ENCODE results near the gene DPH7. TPM values are rescaled to one million over a fixed set of nuclear protein-coding genes. Genes with fewer than 3 reads are reported as not detected.
"Not testable (repeated sequence)": the region's sequence is repeated elsewhere in the genome, so short reads cannot be mapped to it uniquely, and the experiment has no call there.

Gene DPH7
- polyA plus RNA-seq, 4 donors, result 35.4 to 48.2 (median 45.3) TPM

DNA sequence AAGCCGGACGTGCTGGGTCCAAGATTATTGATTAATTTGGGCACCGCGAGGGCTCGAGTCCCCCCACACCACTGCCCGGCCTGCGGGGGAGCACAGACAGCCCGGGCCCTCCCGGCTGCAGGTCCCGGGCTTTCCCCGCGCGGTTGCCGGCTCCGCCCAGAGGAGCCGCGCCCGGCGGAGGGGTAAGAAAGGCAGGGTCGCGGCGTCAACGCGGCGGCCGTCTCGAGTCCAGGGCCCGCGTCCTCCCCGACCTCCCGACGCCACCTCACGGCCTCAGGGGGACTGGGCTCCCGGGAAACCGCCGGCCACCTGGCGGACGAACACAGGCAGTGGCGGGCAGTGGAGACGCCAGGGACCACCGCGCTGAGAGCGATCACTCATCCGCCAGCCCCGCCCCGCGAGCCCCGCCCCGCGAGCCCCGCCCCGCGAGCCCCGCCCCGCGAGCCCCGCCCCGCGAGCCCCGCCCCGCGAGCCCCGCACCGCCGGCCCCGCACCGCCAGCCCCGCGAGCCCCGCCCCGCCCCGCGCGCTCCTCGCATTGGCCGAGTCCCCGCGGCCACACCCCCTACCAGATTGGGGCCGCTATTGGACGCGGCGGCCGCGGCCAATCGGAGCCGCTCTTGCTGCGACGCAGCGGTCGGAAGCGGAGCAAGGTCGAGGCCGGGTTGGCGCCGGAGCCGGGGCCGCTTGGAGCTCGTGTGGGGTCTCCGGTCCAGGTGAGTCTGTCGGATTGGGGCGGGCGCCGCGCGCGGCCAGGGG, 27.3 kb downstream of the DPH7 start, which contains the start of gene MRPL41:
Gene MRPL41, plus strand, starts transcription at position 616 of the 758 bp plus-strand sequence. CDS start 203 bp downstream, outside the sequence.
- peak; percentile 58 to 73 (median 72) for DNase-seq (ENCODE audit: low read depth in 4 of 4, low spot score in 3 of 4)

DNA sequence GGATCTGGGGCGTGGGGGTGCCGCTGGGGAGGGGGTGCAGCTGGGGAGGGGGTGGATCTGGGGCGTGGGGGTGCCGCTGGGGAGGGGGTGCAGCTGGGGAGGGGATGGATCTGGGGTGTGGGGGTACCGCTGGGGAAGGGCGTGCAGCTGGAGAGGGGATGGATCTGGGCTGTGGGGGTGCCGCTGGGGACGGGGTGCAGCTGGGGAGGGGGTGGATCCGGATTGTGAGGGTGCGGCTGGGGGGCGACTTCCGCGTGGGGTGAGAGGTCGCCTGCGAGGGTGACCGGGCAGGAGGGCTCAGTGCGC, 27.8 kb downstream of the DPH7 start:
- not testable (repeated sequence) for DNase-seq (ENCODE audit: low read depth in 4 of 4, low spot score in 3 of 4)

DNA sequence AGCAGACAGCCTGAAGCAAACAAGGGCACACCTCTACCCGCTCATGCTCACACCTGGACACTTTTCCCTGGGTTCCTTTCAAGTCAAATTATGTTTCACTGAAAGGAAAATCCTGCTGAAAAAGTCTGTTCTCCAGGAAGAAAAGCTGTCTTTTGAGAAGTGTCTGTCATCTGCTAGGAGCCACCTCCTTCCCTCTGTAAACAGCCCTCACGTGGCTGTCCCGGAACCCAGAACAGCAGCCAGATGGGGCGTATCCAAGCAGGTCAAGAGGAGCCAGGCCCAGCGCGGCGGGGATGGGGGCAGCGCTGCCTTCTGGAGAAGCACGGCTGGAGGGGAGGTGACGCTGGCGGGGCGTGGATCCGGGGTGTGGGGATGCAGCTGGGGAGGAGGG, 28.5 kb downstream of the DPH7 start, which contains the start of gene PNPLA7:
Gene PNPLA7, minus strand, starts transcription at position 172 of the 391 bp plus-strand sequence. CDS start 205 bp downstream, outside the sequence.
- peak; percentile 56 to 77 (median 76) for DNase-seq (ENCODE audit: low read depth in 4 of 4, low spot score in 3 of 4)

DNA sequence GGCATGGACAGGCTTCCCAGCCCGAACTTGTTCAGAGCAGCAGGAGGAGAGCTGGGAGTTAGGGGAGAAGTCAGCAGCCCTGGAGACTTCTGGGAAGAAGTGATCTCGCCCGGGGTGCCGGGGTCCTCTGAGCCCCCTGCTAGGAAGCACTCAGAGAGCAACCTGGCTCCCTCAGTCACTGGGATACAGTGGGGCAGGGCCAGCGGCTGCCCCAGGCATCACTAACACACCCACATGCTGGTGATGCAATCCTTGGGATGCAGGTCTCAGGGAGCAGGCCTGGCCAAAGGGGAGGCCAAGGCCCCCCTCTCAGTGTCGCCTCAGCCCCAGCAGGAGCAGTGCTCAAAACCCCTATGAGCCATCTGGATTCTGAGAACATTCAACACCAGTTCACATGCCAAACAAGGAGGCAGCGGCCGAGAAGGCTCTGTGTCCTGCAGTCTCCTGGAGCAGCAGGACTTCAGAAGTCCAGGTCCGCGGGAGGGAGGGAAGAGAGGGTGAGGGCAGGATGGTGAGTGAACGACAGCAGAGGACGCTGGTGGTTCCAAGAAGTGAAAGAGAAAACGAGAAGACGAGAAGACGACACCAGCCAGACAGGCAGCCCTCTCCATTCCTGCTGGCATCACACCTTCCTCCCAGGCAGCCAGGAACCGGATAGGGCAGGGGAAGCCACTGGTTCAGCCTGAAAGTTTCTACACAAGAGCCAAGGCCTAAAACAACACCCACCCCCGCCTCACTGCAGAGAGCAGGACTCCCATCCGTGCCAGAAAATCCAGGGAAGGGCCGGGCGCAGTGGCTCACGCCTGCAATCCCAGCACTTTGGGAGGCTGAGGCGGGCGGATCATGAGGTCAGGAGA, 30.8 kb downstream of the DPH7 start:
- no peak for DNase-seq (ENCODE audit: low read depth in 4 of 4, low spot score in 3 of 4)

DNA sequence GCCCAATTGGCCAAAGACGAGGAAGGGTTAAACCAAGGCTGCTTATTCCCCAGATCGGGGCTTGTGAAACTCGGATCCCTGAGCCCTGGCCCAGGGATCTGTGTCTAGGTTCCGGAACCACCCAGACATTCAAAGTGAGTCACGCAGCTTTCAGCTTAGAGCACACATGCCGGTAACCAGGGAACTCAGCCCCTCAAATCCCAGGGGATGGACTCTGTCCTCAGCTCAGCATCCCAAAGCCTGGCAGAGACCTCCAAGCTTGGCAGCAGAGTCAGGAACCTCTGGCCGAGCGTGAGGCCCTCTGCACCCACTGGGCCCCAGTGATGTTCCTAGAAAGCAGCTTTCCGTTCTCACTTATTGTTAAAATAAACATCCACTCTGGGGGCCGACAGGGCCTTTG, 33.6 kb downstream of the DPH7 start:
- no peak for DNase-seq (ENCODE audit: low read depth in 4 of 4, low spot score in 3 of 4)

DNA sequence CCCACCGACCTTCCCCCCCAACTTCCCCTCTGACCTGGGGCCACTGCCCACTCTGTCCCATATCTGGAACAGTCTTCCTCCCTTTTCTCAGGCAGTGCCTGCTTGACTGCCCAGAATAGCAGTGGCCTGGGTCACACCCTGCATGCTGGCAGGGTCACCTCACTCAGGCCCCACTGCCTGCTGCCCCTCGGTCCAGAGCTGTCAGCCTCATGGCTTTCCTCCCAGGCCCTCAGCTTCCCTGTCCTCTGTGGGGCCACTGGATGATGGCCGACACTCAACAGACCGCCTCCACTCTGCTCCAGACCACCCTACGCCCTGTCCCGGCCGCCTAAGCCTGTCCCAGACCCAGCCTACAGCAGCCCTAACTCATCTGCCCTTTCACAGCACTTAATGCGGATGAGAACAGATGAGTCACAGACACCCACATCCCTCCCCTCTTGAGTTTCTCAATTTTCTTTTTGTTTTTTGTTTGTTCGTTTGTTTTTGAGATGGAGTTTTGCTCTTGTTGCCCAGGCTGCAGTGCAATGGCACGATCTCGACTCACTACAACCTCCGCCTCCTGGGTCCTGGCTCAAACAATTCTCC, 34.5 kb downstream of the DPH7 start:
- DNase-seq (ENCODE audit: low read depth in 4 of 4, low spot score in 3 of 4), result no peak

DNA sequence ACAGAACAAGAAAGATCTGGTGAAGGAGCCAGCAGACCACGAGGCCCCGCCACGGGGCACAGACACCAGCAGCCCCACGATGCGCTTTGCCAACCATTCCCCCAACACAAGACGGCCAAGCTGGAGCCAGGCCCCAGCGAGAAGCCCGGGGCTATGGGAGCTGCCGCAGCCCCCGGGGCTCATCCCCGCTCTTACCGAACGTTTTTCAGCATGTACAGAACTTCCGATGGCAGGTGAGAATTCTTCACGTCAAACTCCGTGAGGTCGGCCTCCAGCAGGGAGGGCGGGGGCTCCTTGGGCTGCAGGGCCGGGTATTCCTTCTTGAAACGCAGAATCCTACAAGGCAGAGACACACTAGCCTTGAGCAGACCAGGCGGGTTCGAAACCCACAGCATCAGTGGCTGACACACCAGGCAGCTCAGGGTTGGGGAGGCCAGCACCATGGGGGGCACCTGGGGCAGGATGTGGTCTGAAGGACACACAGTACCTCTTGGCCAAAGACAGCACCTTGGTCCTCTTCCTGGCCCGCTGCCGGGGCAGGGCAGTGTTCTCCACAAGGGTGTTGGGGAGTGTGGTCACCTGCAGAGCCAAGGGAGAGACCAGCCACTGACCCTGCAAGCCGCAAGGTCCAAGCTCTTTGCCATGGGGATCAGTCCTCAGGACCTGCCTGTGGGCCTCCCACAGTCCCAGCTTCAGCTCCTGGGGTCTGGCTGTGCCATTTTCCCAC, 35.3 kb downstream of the DPH7 start:
- DNase-seq (ENCODE audit: low read depth in 4 of 4, low spot score in 3 of 4), result no peak

DNA sequence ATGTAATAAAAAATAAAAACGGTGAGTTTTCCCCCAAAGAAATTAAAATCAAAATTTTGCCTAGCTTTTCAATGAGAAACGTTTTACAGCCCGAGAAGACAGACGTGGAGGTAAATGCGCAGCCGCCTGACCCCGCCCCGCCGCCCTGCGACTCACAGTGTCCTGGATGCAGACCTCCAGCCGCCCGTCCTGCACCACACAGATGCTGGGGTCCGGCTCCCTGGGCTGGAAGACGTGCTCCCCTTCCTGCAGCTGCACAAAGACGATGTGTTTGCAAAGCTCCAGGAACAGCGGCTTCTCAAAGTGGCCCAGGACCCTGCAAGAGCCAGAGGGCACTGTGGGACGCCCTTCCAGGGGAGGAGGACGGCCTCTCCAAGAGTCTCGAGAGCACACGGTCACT, 36.2 kb downstream of the DPH7 start:
- no peak for DNase-seq (ENCODE audit: low read depth in 4 of 4, low spot score in 3 of 4)

DNA sequence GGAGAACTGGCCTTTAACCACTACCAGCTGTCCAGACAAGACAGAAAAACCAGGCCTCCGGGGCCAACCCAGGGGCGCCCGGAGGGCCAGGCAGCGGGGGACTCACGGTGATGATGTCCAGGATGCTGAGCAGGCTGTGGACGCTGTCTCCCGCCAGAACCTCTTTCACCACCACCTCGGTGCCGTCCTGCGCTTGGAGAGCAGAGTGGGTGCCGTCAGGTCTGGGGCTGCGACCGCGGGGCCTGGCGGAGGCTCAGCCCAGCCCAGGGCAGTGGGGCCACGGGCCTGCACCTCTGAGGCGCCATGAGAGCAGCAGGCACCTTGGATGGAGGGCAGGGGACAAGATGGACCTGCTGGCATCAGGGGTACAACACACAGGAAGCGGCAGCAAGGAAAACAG, 38.2 kb downstream of the DPH7 start:
- no peak for DNase-seq (ENCODE audit: low read depth in 4 of 4, low spot score in 3 of 4)

DNA sequence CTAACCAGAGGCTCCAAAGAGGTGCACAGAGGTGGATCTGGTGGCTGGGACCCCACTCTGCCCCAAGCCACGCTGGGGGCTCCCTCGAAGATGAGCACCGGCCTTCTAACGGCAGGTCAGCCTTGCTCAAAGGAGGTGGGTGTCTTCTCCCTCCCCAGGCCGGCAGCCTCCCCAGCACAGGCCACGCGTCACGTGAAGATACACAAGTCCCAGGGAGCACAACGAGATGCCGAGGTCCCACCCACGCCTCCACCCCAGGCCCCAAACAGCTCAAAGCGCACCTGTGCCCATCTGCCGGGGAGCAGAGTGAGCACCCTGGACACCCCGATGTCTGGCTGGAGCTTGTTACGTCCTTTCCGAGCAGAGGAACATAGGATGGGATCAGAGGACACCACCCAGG, 40.7 kb downstream of the DPH7 start:
- DNase-seq (ENCODE audit: low read depth in 4 of 4, low spot score in 3 of 4), result no peak

DNA sequence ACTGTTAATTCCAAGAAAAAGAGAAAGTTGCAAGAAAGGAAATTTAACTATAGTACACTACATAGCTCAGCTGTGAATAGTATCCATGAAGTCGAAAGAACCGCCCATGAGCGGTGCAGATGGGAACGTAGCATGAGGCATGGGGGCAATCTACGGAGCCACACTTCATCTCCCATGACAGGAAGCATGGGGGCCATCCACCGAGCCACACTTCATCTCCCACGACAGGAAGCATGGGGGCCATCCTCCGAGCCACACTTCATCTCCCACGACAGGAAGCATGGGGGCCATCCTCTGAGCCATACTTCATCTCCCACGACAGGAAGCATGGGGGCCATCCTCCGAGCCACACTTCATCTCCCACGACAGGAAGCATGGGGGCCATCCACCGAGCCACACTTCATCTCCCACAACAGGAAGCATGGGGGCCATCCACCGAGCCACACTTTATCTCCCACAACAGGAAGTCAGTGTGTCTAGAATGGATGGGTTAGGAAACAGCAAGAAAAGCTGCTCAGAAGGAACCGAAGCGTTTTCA, 42.1 kb downstream of the DPH7 start:
- DNase-seq (ENCODE audit: low read depth in 4 of 4, low spot score in 3 of 4), result not testable (repeated sequence)

DNA sequence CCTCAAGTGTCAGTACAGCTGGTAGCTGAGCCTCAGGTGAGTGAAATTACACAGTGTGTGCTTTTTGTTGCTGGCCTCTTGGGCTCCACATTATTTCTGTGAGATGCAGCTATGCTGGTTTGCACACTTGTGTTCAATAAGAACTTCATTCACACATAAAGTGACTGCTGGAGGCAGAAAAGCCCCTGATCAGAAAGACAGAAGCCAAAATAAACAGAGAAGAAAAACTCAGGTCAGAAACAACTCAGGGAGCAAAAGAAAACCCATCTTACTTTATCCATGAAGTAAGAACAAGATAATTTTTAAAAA, 43.7 kb downstream of the DPH7 start:
- no peak for DNase-seq (ENCODE audit: low read depth in 4 of 4, low spot score in 3 of 4)

DNA sequence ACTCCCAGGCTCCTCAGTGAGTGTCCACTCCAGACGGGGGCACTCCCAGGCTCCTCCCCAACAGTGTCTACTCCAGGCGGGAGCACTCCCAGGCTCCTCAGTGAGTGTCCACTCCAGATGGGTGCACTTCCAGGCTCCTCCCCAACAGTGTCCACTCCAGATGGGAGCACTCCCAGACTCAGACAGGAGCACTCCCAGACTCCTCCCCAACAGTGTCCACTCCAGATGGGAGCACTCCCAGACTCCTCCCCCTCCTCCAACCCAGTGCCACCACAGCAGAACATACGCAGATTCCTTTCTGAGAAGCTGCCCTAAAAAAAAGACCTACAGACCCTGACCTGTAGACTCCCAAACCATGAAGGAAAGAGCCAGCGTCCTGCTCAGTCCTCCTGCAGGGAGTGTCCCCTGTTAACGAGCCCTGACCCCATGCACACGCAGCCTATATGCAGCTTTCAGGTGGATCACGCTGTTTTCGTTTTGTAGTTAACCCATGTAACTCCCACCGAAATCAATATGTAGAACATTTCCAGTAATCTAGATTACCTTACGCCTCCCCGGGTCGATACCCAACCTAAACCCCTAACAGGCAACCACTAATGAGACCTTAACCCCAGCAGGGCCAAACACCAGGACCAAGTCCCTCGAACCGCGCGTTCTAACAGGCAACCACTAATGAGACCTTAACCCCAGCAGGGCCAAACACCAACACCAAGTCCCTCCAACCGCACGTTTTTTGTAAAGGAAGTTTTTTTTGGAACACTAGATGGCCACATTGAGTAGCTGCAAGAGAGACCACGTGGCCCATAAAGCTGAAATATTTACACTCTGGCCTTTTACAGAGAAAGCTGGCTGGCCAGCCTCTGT, 44.2 kb downstream of the DPH7 start:
- peak; percentile 34 to 65 (median 56) for DNase-seq (ENCODE audit: low read depth in 4 of 4, low spot score in 3 of 4)

DNA sequence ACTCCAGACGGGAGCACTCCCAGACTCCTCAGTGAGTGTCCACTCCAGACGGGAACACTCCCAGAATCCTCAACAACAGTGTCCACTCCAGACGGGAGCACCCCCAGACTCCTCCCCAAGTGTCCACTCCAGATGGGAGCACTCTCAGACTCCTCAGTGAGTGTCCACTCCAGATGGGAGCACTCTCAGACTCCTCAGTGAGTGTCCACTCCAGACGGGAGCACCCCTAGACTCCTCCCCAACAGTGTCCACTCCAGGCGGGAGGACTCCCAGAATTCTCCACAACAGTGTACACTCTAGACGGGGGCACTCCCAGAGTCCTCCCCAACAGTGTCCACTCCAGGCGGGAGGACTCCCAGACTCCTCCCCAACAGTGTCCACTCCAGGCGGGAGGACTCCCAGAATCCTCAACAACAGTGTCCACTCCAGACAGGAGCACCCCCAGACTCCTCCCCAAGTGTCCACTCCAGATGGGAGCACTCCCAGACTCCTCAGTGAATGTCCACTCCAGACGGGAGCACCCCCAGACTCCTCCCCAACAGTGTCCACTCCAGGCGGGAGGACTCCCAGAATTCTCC, 45.7 kb downstream of the DPH7 start:
- DNase-seq (ENCODE audit: low read depth in 4 of 4, low spot score in 3 of 4), result not testable (repeated sequence)

DNA sequence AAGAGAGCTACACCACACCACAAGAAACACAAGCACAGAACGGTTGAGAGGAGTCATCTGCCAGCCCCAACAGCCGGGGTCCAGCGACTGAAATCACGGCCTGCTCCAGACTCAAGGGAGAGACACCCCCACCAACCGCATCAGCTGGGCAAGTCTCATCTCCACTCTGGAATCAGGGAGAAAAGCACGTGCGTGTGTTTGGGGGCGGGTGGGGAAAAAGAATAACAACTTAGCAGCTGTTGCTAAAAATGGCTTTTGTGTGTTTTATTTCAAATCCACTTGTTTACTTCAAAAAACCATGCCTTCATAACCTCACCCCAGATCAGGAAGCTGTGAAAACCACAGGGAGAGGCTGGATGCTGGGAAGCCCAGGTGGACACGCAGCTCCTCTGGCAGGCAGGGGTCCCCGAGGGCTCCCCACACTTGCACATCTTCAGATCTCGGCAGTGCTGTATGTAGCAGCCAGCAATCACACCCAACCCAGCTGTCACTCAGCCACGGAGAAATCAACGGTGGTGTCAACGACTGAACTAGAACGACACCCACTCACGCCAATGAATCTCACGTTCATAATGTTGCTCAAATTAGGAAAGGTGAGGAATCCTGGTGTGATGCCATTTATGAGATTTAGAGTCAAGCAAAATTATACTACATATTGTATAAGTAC, 47.5 kb downstream of the DPH7 start:
- no peak for DNase-seq (ENCODE audit: low read depth in 4 of 4, low spot score in 3 of 4)

DNA sequence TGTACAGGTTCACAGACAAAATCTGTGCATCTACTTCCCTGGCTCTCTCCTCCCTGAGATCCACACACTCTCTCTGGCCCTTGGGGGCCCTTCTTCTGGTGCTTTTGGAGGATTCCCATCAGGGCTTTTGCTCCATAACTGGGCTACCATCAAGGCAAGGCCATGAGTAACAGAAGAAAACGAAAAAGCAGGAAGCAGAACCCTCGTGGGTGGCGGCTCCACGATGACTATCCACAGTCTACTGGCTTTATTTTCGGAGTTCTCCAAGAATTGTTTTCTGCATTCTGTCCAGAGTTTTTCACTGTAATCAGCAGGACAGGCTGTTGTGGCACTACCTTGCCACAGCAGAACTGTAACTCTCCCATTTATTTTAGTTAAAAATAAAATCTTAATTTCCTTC, 48.4 kb downstream of the DPH7 start:
- DNase-seq (ENCODE audit: low read depth in 4 of 4, low spot score in 3 of 4), result no peak

DNA sequence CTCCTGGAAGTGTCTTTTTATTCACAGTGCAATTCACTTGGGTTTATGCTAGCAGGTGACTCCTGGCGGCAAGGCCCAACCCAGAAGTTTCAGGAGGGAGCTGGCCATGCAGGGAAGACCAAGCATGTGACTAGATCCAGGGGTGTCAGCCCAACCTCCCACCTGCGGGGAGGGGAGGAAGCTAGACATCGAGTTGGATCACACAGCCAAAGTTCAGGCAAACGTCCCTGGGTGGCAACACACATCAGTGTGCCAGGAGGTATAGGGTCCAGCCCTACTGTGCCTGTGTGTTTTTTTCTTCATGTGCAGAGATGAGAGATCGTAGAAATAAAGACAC, 53.8 kb downstream of the DPH7 start:
- DNase-seq (ENCODE audit: low read depth in 4 of 4, low spot score in 3 of 4), result no peak

DNA sequence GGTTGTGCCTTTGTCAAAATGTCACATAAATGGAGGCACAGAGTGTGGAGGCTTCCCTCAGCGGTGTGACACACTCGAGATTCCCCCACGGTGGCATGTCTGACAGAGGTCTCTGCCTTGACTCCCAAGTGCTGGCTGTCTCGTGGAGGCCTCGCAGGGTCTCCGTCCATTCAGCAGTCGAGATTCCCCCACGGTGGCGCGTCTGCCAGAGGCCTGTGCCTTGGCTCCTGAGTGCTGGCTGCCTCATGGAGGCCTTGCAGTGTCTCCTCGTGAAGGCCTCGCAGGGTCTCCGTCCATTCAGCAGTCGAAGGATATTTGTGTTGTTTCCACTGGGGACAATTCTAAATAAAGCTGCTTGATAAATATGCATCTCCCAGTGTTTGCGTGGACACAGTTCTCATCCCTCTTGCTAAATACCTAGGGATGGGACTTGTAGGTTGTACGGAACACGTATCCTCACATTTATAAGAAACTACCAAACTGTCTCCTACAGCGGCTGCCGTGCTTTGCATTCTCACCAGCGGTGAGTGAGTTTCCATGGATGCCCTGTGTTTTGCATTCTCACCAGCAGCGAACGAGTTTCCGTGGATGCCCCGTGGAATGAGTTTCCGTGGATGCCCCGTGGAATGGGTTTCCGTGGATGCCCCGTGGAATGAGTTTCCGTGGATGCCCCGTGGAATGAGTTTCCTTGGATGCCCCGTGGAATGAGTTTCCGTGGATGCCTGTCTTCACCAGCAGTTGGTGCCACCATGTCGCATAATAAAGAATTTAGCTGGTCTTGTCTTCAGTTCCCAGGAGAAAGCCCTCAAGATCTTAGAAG, 54.4 kb downstream of the DPH7 start:
- no peak for DNase-seq (ENCODE audit: low read depth in 4 of 4, low spot score in 3 of 4)
